NCI-H187 (cell line): ENCODE results near the gene ZGLP1.
"Not testable (repeated sequence)": the region's sequence is repeated elsewhere in the genome, so short reads cannot be mapped to it uniquely, and the experiment has no call there.

Experiments
- DNase-seq, 2 experiments: peaks; one replicate each; lab custom pipeline; 2025; lab: John Stamatoyannopoulos, UW

The ZGLP1 gene

GRCh38 chr19:10293637-10294367 is 15.8 kb downstream of the ZGLP1 start:
- no peak for DNase-seq

DNA sequence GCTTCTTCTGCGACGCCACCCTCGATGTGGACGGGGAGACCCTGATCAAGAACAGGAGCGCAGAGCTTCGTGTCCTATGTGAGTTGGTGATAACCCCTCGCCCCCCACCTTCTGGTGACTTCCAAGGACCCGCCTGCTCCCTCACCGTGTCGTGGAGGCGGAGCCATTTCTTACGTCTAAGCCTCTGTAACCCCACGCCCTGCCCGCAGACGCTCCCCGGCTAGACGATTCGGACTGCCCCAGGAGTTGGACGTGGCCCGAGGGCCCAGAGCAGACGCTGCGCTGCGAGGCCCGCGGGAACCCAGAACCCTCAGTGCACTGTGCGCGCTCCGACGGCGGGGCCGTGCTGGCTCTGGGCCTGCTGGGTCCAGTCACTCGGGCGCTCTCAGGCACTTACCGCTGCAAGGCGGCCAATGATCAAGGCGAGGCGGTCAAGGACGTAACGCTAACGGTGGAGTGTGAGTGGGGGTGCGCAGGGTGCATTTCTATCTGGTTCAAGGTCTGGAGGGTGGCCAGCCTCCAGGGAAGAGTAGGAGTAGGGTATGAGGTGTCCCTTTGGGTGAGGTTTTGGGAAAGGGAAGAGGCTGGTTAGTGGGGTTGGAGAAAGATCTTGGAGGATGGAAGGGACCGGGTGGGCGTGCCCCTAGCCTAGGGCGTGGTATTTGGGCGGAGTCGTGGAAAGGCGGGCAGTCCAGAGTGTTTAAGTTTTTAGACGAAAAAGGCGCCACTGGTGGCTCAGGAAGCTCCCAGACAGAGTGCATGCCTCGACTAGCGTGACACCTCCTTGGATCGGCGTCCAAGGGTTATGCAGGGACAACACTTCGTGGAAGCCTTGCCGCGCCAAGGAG is 16.6 kb downstream of the ZGLP1 start:
- no peak for DNase-seq

DNA sequence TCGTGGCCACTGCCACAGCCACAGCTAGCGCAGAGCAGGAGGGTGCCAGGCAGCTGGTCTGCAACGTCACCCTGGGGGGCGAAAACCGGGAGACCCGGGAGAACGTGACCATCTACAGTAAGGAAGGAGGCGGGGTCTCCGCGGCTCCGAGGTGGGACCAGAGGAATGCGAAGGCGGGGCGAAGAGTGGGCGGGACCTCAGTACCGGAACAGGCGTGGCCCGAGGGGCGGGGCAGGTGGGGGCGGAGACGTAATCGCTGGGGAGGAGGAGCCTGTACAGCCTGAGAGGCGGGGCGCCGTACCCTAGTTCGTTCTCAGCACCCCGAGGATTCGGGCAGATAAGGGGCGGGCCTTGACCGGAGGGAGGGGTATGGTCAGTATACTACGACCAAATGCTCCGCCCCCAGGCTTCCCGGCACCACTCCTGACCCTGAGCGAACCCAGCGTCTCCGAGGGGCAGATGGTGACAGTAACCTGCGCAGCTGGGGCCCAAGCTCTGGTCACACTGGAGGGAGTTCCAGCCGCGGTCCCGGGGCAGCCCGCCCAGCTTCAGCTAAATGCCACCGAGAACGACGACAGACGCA is 17.3 kb downstream of the ZGLP1 start:
- DNase-seq: no peak

GRCh38 chr19:10291554-10292205 is 17.9 kb downstream of the ZGLP1 start:
- DNase-seq: no peak

DNA sequence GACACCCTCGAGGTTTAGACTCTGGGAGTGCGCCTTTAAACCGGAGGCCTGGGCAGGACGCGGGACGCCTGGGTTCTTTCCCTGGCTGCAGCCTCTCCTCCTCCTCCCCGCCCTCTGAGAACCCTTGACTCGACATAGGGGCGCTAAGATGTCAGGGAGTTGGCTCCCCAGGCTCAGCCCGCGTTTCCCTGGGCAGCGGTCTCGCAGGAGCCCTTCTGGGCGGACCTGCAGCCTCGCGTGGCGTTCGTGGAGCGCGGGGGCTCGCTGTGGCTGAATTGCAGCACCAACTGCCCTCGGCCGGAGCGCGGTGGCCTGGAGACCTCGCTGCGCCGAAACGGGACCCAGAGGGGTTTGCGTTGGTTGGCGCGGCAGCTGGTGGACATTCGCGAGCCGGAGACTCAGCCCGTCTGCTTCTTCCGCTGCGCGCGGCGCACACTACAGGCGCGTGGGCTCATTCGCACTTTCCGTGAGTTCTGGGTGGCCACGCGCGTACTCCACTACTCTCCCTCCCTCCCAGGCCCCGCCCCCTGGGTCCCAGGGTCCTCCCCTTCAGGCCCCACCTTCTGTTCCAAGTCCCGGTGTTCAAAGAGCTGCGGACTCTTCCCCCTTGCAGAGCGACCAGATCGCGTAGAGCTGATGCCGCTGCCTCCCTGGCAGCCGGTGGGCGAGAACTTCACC is 18.6 kb downstream of the ZGLP1 start:
- no peak for DNase-seq

GRCh38 chr19:10290357-10290875 is 19.2 kb downstream of the ZGLP1 start:
- DNase-seq: no peak

DNA sequence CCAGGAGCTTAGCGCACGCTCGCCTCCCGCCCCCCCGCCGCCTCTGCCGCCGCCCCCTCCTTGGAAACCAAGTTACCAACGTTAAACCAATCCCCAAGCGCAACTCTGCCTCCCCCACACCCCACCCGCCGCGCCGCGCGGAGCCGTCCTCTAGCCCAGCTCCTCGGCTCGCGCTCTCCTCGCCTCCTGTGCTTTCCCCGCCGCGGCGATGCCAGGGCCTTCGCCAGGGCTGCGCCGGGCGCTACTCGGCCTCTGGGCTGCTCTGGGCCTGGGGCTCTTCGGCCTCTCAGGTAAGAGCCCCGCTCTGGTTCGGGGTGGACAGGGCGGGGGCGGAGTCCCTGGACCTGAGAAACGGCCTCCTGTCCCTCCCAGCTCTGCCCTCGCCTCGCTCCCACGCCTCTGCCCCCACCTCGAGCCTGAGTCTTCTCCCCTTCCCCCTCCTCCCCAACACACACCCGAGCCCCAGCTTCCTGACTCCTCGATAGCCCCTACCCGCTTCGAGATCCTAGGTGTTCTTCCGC is 19.7 kb downstream of the ZGLP1 start, which contains the start of gene ICAM5:
TSS of gene ICAM5 (plus strand) at position 117 of the 521 bp plus-strand sequence. CDS start at position 209, 92 bp downstream.
- DNase-seq: no peak

DNA sequence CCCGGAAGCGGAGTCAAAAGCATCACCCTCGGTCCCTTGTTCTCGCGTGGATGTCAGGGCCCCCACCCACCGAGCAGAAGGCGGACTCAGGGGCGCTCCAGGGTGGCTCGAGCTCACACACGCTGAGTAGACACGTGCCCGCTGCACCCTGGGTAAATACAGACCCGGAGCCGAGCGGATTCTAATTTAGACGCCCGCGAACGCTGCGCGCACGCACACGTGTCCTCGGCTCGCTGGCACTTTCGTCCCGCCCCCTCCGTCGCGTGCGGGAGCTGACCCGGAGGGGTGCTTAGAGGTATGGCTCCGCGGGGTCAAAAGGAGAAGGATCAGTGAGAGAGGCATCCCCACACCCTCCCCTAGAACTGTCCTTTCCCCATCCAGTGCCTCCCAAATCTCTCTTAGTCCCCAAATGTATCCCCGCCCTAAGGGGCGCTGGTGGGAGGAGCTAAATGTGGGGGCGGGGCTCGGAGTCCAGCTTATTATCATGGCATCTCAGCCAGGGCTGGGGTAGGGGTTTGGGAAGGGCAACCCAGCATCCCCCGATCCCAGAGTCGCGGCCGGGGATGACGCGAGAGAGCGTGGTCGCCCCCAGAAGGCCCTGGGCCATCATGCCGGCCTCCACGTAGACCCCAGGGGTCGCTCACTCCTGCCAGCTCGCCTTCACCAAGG is 20.3 kb downstream of the ZGLP1 start:
- DNase-seq: no peak

DNA sequence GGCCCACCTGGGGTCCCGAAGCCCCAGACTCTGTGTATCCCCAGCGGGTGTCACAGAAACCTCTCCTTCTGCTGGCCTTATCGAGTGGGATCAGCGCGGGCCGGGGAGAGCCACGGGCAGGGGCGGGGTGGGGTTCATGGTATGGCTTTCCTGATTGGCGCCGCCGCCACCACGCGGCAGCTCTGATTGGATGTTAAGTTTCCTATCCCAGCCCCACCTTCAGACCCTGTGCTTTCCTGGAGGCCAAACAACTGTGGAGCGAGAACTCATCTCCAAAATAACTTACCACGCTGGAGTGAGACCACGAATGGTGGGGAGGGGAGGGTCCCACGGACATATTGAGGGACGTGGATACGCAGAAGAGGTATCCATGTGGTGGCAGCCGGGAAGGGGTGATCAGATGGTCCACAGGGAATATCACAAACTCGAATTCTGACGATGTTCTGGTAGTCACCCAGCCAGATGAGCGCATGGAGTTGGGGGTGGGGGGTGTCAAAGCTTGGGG is 20.9 kb downstream of the ZGLP1 start:
- no peak for DNase-seq

GRCh38 chr19:10286803-10287737 is 22.5 kb downstream of the ZGLP1 start, which contains the start of gene ICAM4:
Gene ICAM4, plus strand, starts transcription at chr19:10286955. Its CDS starts 58 bp downstream, at chr19:10287013.
- DNase-seq: no peak

DNA sequence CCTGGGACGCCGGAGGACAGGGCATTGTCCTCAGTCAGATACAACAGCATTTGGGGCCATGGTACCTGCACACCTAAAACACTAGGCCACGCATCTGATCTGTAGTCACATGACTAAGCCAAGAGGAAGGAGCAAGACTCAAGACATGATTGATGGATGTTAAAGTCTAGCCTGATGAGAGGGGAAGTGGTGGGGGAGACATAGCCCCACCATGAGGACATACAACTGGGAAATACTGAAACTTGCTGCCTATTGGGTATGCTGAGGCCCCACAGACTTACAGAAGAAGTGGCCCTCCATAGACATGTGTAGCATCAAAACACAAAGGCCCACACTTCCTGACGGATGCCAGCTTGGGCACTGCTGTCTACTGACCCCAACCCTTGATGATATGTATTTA is 24.2 kb downstream of the ZGLP1 start:
- no peak for DNase-seq

DNA sequence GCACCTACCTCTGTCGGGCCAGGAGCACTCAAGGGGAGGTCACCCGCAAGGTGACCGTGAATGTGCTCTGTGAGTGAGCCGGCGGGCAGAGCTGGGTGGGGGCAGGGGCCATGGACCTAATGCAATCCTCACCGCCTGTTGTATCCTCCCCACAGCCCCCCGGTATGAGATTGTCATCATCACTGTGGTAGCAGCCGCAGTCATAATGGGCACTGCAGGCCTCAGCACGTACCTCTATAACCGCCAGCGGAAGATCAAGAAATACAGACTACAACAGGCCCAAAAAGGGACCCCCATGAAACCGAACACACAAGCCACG is 24.7 kb downstream of the ZGLP1 start:
- DNase-seq: no peak

DNA sequence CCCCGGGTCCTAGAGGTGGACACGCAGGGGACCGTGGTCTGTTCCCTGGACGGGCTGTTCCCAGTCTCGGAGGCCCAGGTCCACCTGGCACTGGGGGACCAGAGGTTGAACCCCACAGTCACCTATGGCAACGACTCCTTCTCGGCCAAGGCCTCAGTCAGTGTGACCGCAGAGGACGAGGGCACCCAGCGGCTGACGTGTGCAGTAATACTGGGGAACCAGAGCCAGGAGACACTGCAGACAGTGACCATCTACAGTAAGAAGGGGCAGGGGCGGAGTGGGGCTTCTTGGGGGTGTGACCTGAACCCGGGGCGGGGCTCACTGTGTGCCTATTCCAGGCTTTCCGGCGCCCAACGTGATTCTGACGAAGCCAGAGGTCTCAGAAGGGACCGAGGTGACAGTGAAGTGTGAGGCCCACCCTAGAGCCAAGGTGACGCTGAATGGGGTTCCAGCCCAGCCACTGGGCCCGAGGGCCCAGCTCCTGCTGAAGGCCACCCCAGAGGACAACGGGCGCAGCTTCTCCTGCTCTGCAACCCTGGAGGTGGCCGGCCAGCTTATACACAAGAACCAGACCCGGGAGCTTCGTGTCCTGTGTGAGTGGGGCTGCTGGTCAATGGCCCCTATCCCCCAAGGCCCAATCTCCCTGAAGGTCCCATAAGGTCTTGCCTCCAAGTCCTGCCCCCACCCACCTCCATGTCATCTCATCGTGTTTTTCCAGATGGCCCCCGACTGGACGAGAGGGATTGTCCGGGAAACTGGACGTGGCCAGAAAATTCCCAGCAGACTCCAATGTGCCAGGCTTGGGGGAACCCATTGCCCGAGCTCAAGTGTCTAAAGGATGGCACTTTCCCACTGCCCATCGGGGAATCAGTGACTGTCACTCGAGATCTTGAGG is 25.3 kb downstream of the ZGLP1 start:
- DNase-seq: no peak

DNA sequence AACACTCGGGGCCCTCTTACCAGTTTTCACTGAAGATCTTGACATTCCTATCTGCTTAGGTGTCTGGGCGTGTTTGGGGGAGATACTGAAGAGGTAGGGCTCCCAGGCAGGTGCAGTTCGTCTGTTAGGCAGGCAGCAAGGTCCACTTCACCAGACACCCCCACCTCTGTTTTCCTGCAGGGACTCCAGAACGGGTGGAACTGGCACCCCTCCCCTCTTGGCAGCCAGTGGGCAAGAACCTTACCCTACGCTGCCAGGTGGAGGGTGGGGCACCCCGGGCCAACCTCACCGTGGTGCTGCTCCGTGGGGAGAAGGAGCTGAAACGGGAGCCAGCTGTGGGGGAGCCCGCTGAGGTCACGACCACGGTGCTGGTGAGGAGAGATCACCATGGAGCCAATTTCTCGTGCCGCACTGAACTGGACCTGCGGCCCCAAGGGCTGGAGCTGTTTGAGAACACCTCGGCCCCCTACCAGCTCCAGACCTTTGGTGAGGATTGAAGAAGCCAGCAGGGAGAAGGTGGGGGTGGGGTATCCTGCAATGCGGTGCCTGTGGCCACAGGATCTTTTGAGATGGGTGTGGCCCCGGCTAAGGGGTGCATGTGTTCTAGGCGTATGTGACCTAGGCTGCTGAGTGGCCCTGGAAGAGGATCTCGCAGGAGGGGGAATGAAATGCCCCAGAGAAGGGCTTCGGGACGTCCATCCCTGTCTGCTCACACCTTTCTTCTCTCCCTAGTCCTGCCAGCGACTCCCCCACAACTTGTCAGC is 26.1 kb downstream of the ZGLP1 start:
- DNase-seq: no peak

GRCh38 chr19:10282043-10282442 is 27.6 kb downstream of the ZGLP1 start:
- not testable (repeated sequence) for DNase-seq

- no peak for DNase-seq
Measured at GRCh38 chr19:10279737-10280442, 29.7 kb downstream of the ZGLP1 start.

- DNase-seq: no peak
Measured at GRCh38 chr19:10278935-10279334, 30.7 kb downstream of the ZGLP1 start.
